Right lung (tissue), 5 donors: ENCODE data around the gene ABTB2. TPM values are rescaled to one million over a fixed set of nuclear protein-coding genes. Genes with fewer than 3 reads are reported as not detected.
A peak's percentile ranks its signal among the peaks of the same experiment; 100 is the strongest.
"Not testable (repeated sequence)": the region's sequence is repeated elsewhere in the genome, so short reads cannot be mapped to it uniquely, and the experiment has no call there.

Experiments
- DNase-seq, 2 donors: peaks; one replicate each; pipeline ENCODE4 v3.0.0-alpha.2; 2013
- polyA plus RNA-seq, 5 donors: library from polyadenylated mRNA; unstranded; fragments of 120-200 nt; gene quantifications; one replicate each; pipeline versions ENCODE4 v1.2.1 to v1.2.3, GENCODE V29; 2013; ENCODE audit warnings: inconsistent platforms in 1 of 5, low replicate concordance in 1 of 5; ENCODE audit not compliant: insufficient read length in 5 of 5, insufficient read depth in 1 of 5

The ABTB2 gene
- polyA plus RNA-seq, 5 donors: 3.7 to 5.4 (median 4.1) TPM

DNA sequence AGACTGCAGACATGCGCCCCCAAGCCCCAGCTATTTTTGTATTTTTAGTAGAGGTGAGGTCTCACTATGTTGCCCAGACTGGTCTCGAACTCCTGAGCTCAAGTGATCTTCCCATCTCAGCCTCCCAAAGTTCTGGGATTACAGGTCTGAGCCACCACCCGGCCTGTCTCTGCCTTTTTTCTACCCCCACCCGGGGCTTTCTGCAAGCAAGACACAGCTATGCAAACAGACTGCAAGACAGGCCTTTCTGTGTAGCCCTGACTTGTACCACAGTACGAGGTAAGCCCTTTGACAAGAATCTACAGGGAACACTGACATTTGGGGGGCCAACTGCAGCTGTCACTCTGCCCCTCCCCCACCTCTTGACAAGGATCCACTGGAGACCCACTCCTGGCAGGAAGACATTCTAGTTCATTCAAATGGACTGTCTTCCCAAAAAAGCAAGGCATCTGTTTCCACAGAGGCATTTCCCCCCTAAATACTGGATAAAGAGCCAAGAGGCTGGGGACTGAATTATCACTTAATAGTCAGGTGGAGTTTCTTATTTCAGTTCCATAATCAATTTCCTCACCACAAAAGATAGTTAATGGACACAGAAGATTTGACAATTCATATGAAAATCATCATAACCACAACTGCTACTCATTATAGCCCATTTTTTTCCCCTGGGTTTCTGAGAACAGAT, 118.2 kb downstream of the ABTB2 start:
- DNase-seq: no peak

DNA sequence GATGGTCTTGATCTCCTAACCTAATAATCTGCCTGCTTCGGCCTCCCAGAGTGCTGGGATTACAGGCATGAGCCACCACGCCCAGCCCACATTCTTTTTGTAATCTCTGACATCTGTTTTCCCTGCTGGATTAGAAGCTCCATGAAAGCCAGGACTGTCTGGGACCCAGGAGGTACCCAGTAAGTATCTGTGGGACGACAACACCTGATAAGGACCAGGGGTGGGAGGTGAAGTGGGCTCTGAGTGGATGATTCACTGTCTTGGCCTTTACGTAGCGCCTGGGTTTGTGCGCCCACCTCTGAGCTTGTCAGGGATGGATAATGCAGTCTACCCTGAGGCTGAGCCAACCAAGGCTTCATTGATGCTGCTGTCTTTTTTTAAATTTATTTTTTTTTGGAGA, 118.8 kb downstream of the ABTB2 start:
- DNase-seq: no peak

DNA sequence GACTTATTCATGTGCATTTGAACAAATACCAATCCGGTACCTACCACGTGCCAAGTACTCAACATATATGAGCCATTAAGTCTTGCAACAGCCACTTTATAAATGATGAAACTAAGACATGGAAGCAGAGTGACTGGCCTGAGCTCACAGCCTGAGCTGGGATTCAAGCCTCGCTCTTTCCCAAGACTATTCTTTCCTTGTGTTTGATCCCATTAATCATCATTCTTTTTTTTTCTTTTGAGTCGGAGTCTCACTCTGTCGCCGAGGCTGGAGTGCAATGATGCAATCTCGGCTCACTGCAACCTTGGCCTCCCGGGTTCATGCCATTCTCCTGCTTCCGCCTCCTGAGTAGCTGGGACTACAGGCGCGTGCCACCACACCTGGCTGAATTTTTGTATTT, 119.3 kb downstream of the ABTB2 start:
- no peak for DNase-seq

DNA sequence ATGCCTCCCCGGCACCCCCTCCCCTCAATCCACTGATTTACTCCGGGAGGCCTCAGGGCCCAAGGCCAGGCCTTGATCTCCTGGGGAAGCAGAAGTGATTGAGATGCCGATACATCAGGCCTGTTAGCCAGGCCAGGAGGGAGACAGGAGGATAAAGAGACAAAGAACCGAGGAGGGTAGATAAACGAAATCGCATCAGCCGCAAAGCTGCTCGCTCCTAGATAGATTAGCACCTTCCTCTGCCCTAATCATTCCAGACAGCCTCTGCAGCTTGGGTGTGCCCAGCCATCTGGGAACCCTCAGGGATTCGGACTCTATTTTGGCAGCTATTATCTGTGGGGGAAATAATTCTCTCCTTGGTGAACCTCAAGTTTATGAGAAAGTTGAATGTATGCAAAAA, 121.2 kb downstream of the ABTB2 start:
- no peak for DNase-seq

DNA sequence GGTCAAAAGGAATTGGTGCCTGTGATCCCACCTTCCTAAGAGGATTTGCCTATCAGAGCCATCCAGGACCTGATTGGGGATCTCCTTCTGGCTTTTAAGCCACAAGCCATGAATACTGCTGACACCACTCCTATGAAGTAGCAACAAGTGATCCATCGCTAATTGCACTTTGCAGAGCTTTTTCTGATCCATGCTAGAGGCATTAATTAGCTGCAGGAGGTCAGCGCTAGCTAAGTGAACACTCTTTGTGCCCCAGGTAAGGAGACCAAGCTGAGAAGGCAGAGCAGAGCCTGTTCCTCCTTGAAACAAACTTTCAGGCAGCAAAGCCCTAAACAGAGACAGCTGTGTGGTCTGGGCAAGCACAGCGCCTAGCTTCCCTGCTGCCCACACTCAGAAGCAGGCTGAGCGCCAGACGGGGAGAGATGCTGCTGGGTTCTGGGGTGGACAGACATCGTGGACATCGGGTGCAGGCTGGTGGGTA, 122.2 kb downstream of the ABTB2 start:
- no peak for DNase-seq

DNA sequence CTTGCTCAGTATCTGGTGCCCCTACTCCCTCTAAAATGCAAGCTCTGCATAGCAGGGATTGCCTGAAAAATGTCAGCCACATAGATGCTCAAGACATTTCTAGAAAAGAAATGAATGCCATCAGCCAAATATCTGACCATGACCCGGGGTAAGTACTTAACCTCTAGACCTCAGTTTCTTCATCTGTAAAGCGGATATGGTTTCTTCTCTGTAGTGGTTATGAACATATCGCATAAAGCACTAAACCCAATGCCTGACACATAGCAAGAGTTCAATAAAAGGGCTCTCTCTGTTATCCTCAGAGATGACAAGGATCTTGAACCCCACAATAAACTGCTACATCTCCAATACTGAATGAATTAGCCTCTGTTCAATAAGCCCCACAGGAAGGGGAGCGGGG, 122.6 kb downstream of the ABTB2 start:
- no peak for DNase-seq

DNA sequence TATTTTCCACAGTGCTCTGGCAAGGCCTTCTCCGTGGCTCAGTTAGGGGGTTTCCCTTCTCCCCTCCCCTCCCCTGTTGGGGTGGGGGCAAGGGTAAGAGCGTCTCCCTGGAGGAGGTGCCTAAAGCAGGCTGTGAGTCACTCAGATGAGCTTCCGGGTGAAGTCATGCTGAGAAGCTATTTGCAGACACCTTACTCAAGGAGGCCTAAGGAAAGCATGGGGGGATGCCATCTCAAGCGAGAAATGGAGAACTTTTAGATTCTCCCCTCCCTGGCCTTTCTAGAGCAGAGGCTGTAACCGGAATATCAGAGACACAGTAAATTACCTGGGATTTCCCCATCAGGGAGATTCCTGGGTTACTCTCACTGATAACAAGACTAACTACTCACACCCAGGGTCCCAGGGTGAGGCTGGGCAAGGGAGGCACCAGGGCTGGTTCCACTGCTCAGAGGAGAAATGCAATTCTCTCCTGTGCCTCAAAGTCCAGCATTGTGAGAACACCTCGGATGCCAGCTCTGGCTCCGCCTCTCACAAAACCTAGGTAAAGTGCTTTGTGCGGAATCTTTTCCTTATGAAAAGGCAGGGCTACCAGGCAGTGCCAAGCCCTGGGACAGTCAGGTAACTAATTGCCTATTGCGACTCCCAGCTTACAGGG, 123.6 kb downstream of the ABTB2 start:
- DNase-seq: no peak

DNA sequence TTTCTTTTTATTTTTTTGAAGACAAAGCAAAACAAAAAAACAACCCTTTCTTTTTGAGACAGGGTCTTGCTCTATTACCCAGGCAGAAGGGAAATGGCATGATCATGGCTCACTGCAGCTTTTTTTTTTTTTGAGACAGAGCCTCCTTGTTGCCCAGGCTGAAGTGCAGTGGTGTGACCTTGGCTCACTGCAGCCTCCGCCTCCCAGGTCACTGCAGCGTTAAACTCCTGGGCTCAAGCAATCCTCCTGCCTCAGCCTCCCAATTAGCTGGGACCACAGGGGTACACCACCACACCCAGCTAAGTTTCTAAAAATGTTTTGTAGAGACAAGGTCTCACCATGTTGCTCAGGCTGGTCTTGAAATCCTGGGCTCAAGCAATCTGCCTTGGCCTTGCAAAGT, 124.6 kb downstream of the ABTB2 start:
- no peak for DNase-seq

DNA sequence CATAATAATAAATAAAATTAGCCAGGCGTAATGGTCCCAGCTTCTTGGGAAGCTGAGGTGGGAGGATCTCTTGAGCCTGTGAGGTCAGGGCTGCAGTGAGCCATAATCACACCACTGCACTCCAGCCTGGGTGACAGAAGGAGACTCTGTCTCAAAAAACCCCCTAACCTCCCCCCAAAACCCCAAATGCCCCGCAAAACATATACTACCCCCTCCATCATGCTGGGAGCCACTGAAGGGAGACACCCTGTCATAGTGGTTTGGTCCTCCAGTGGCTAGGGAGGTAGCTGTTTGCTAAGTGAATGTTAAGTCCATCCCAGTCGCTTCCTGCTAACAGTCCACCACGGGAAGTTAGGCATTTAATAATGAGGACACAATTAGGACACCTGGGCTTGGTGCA, 125.0 kb downstream of the ABTB2 start:
- no peak for DNase-seq

DNA sequence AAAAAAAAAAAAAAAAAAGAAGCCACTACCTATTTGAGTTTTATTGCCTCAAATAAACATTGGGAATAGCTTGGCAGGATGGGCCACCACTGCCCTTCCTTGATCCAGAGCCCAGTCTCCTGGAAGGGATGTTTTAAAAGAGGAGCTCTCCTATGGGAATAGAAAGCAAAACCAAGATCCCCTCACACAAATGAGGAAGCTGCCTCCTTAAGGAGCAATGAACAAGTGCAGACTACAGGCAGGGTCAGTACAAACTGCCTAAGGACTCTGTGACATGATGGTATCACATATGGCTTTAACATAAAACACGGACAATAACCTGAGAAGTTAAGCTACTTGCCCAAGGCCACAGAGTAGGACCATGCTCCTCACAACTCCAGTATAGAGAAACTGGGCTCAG, 131.6 kb downstream of the ABTB2 start:
- DNase-seq: no peak

DNA sequence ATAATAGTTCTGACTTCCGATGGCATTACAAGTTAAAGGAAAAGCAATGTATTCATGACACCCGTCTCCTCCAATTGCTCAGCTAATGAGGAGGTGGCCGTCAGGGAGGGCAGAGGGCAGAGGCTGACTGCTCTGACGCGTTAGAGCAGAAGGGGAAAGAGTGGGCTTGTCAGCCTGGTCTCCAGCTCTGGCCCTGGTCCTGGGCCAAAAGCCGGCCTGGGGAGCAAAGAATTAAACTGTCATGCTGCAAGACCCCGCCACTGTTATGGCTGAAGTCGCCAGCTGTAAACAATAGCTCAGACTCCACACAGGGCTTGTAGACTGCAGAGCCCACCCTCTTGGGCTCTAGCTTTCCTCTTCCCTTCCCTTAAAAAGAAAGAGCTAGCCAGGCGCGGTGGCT, 132.7 kb downstream of the ABTB2 start:
- DNase-seq: no peak

DNA sequence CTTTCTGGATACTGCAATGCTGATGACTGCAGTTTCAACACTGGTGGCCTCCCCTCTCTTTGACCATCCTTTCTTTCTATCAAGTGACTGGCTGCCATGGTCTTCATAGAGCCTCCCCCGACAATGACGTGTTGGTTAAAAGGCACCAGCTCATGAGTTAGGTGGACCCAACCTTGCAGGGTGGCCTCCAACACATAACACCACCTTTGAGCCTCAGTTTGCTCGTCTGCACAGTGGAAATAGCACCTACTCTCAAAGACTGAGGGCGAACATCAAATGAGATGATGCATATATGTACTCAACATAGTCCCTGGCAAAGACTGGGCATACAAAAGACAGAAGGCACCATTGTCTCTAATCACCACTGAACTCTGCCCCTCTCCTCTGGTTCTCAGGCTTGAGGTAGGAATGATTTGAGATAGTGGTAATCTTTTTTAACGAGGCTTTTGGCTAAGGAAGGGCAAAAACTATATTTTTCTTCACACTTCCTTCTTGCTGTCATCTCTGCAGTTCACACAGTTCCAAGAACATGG, 133.3 kb downstream of the ABTB2 start:
- DNase-seq: no peak

DNA sequence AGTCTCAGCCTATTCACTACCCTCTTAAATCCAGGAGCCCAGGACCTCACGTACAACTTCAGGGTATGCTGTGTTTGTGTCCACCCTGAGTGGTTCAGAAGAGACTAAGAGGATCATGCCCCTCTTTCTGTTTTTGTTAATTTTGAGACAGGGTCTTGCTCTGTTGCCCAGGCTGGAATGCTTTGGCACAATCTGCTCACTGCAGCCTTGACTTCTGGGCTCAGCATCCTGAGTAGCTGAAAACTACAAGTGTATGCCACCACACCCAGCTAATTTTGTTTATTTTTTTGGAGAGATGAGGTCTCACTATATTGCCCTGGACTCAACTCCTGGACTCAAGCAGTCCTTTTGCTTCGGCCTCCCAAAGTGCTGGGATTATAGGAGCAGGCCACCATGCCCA, 133.9 kb downstream of the ABTB2 start:
- DNase-seq: no peak

DNA sequence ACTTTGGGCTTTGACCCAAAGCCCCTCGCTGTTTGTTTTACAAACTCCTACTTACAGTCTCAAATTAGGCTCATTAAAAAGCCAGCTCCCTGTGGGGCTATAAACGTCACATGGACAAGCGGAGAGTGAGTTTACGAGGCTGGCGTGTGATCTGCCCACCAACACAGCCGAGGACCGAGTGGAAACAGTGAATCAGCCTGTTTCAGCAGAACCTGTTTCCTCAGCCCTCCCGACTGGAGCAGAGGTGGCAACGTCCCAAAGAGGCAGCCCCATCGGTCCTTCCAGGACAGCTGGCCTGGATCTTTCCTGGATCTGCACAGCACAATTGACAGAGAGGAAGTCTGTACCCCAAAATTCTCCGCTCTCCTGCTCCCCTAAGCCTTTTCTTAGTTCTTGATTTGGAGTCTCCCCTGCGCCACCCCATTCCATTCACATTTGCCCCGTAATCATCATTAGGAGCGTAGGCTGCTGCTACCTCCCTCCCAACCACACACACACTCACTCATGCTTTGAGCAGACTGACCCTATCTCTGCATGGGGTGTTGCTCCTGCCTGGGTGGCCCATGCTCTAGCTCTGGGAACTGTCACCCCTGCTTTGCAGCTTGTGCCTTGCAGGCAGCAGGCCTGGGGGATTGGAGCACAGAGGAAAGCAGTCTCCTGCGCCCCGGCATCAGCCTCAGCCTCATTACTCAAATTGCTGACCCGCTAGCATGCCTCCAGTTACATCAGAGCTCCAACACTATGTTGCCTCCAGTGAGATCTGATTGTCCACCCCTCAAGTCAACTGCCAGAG, 134.6 kb downstream of the ABTB2 start:
- DNase-seq: peak; percentile 74 to 77

DNA sequence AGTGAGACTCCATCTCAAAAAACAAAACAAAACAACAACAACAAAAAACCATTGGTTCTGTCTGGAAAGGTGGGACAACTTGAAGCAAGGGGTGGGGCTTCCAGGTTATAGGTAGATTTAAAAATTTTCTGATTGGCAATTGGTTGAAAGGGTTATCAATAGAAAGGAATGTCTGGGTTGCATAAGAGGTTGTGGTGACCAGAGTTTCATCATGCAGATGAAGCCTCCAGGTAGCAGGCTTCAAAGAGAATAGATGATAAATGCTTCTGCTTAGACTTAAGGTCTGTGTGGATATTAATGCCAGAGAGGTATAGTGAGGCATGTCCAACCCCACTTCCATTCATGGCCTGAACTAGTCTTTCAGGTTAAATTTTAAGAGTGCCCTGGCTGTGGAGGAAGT, 135.8 kb downstream of the ABTB2 start:
- DNase-seq: no peak

DNA sequence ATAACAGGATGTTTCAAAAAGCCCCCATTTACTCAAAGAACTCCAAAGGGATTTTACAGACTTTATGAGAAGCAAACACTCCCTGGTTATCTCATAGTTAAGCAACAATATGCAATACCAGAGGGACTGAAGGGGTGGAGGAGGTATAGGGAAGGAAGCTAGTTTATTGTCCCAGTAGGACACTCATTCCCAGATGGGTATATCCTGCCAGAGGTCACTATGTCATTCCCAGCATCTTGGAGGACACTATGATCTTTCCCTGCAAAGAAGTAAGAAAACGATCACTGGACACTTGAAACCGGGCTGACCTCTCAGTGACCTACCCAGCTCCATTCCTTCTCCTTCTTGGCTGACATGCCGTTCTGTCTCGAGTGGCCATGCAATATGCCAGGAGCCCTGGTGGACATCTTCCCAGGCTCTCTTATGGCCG, 137.9 kb downstream of the ABTB2 start:
- DNase-seq: no peak

DNA sequence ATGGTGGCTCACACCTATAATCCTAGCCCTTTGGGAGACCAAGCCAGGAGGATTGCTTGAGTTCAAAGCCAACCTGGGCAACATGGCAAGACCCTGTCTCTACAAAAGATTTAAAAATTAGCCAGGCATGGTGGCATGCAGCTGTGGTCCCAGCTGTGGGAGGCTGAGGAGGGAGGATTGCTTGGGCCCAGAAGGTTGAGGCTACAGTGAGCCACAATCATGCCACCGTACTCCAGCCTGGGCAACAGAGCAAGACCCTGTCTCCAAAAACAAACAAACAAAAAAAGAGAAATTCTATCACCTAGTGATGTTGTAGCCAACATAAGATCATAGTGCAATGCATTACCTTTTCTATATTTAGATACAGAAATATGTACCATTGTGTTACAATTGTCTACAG, 138.5 kb downstream of the ABTB2 start:
- no peak for DNase-seq

DNA sequence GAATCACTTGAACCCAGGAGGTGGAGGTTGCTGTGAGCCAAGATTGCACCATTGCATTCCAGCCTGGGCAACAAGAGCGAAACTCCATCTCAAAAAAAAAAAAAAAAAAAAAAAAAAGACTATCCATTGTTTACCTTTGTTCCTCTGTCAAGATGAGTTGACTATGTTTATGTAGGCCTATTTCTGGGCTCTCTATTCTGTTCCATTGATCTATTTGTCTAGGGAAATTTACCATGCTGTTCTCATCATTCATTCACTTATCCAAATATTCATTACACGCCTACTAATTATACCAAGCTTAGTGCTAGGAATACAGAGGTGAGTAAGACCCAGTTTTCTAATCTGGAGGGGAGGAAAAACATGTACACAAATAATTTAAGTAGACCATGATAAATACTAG, 139.1 kb downstream of the ABTB2 start:
- not testable (repeated sequence) for DNase-seq

DNA sequence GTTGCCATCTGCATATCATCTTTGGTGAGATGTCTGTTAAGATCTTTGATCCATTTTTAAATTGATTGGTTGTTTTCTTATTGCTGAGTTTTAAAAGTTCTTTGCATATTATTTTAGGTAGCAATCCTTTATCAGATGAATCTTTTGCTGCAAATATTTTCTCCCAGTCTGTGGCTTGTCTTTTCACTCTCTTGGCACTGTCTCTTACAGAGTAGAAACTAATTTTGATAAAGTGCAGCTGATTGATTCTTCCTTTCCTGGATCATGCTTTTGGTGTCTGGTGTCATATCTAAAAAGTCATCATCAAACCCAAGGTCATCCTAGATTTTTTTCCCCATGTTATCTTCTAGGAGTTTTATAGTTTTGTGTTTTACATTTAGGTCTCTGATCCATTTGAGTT, 139.7 kb downstream of the ABTB2 start:
- no peak for DNase-seq

DNA sequence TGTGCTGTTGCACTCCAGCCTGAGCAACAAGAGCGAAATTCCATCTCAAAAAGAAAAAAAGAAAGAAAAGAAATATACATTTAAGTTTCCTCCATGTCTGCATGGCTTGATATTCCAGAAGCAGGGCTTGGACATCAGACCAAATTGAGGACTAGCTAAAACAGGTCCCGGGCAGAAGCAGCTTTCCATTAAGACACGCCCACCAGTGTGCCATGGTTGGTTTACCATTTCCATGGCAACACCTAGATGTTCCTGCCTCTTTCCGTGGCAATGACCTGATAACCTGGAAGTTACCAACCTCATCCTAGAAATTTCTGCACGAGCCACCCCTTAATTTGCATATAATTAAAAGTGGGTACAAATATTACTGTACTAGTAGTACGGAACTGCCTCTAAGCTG, 141.1 kb downstream of the ABTB2 start:
- DNase-seq: no peak

DNA sequence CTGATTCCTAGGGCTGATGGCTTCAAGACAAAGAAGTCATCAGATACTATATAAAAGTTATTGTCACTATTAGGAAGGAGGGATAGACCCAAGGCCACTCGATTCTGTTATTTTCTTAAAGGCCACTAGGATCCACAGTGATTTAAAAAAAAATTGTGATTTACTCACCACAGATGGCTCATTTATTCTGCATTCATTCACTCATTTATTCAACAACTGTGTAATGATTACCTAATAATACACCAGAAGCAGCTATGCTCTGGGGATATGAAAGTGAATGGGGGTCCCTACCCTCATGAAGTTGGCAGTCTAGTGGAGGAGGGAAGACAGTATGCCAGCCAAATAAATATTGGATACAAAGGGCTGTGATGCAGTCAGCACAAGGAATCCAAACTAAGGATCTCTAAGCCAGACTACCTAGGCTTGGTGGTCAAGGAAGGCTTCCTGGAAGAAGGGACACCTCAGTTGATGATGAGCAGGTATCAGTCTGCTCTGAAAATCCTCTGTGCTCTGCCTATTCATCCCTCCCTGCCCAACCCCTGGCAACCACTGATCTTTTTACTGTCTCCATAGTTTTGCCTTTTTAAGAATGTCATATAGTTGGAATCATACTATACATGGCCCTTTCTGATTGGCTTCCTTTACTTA, 141.9 kb downstream of the ABTB2 start:
- DNase-seq: no peak
